Thymus (tissue), 11 donors: ENCODE measurements around the gene CNNM3. TPM values are rescaled to one million over a fixed set of nuclear protein-coding genes. Genes with fewer than 3 reads are reported as not detected.
A peak's percentile ranks its signal among the peaks of the same experiment; 100 is the strongest.
"Not testable (repeated sequence)": the region's sequence is repeated elsewhere in the genome, so short reads cannot be mapped to it uniquely, and the experiment has no call there.

Experiments used
- DNase-seq, 9 donors: peaks; one replicate each; pipeline ENCODE4 v3.0.0-alpha.2; 2013; ENCODE audit warnings: low spot score in 9 of 9, low read depth in 6 of 9, missing footprints in 1 of 9
- H3K27ac ChIP-seq, 2 donors: one replicate each; pipeline ENCODE4 v1.5.1; 2013; ENCODE audit warnings: control low read depth in 1 of 2, low read depth in 1 of 2, low read length in 1 of 2, mild to moderate bottlenecking in 1 of 2, moderate library complexity in 1 of 2
- H3K27me3 ChIP-seq, 2 donors: one replicate each; pipeline ENCODE4 v1.5.1; 2013; ENCODE audit warnings: low read length in 1 of 2; ENCODE audit not compliant: control insufficient read depth in 2 of 2, insufficient read depth in 1 of 2
- H3K36me3 ChIP-seq, 2 donors: one replicate each; pipeline ENCODE4 v1.5.1; 2013; ENCODE audit warnings: low read length in 1 of 2, mild to moderate bottlenecking in 1 of 2, moderate library complexity in 1 of 2; ENCODE audit not compliant: control insufficient read depth in 2 of 2, insufficient read depth in 2 of 2
- H3K4me1 ChIP-seq, 2 donors: one replicate each; pipeline ENCODE4 v1.5.1; 2013; ENCODE audit warnings: low read length in 2 of 2; ENCODE audit not compliant: control insufficient read depth in 2 of 2, insufficient read depth in 2 of 2
- H3K4me3 ChIP-seq, 2 donors: one replicate each; pipeline ENCODE4 v1.5.1; 2013; ENCODE audit warnings: low read length in 2 of 2, control low read depth in 1 of 2, mild to moderate bottlenecking in 1 of 2
- H3K9me3 ChIP-seq, 2 donors: one replicate each; pipeline ENCODE4 v1.5.1; 2013; ENCODE audit warnings: low read length in 1 of 2, mild to moderate bottlenecking in 1 of 2; ENCODE audit not compliant: control insufficient read depth in 2 of 2, insufficient read depth in 1 of 2
- WGBS: extraction: QIAGEN DNeasy Blood & Tissue Kit; methylation state at CpG from one replicate; pipeline ENCODE4 v1.1.7; 2013; 5-methylcytosine and 5-hydroxymethylcytosine counted together
- polyA plus RNA-seq: library from polyadenylated mRNA; stranded (reverse); fragments of 200-250 nt; gene quantifications from one replicate; pipeline ENCODE4 v1.2.3, GENCODE V29; 2013
- total RNA-seq: library from RNA; stranded (reverse); fragments of 120-200 nt; gene quantifications from one replicate; pipeline ENCODE4 v1.2.4, GENCODE V29; 2013
- donor health status: healthy.

The CNNM3 gene
- total and polyA plus RNA-seq, 2 donors = 5.3 to 7.3 TPM

GRCh38 chr2:96805946-96806345, 10.1 kb upstream of the CNNM3 start:
- not testable (repeated sequence) for DNase-seq, H3K36me3 ChIP-seq, H3K27ac ChIP-seq, H3K9me3 ChIP-seq, H3K27me3 ChIP-seq, H3K4me3 ChIP-seq
- 96% methylated on average over 15 of the region's 20 CpGs for WGBS
- peaks cover 28 to 43% of the 10 kb centered on the region in 2 donors for H3K4me1 ChIP-seq

GRCh38 chr2:96806468-96807126, 9.5 kb upstream of the CNNM3 start:
- Histone ChIP-seq H3K9me3 (no peaks in the 10 kb centered on the region), H3K27me3 (no peaks in the 10 kb centered on the region), H3K4me3 (no peak overlapping the region), H3K36me3 (no peaks in the 10 kb centered on the region), H3K4me1 (peaks cover 32 to 45% of the 10 kb centered on the region in 2 donors), H3K27ac (peak overlapping the region; percentile 62 to 66)
- DNase-seq = peak in 1 of 9 donors; percentile 60
- WGBS = 89% methylated on average over 23 of the region's 23 CpGs

- WGBS = 96% methylated on average over 10 of the region's 10 CpGs
- H3K9me3 ChIP-seq = no peaks in the 10 kb centered on the region
- no peak overlapping the region for H3K4me3 ChIP-seq
- H3K4me1 ChIP-seq = peaks cover 32 to 50% of the 10 kb centered on the region in 2 donors
- DNase-seq = no peak
- H3K27me3 ChIP-seq = no peaks in the 10 kb centered on the region
- H3K27ac ChIP-seq = peak overlapping the region in 1 of 2 donors; percentile 62
- H3K36me3 ChIP-seq = no peaks in the 10 kb centered on the region
Observed at GRCh38 chr2:96807127-96807471, 9.0 kb upstream of the CNNM3 start.

GRCh38 chr2:96808176-96808837, 7.8 kb upstream of the CNNM3 start:
- DNase-seq = no peak
- H3K9me3 ChIP-seq = no peaks in the 10 kb centered on the region
- H3K36me3 ChIP-seq = no peaks in the 10 kb centered on the region
- no peak overlapping the region for H3K27ac ChIP-seq
- no peaks in the 10 kb centered on the region for H3K27me3 ChIP-seq
- no peak overlapping the region for H3K4me3 ChIP-seq
- peaks cover 32 to 59% of the 10 kb centered on the region in 2 donors for H3K4me1 ChIP-seq
- 96% methylated on average over 10 of the region's 10 CpGs for WGBS

GRCh38 chr2:96809216-96809882, 6.7 kb upstream of the CNNM3 start:
- whole genome bisulfite sequencing = 96% methylated on average over 13 of the region's 13 CpGs
- Histone ChIP-seq H3K27ac (peak overlapping the region in 1 of 2 donors; percentile 87), H3K4me3 (no peak overlapping the region), H3K4me1 (peaks cover 32 to 59% of the 10 kb centered on the region in 2 donors), H3K36me3 (no peaks in the 10 kb centered on the region), H3K27me3 (no peaks in the 10 kb centered on the region), H3K9me3 (no peaks in the 10 kb centered on the region)
- DNase-seq = no peak

GRCh38 chr2:96809951-96810782, 5.9 kb upstream of the CNNM3 start:
- Histone ChIP-seq H3K9me3 (no peaks in the 10 kb centered on the region), H3K27me3 (no peaks in the 10 kb centered on the region), H3K4me1 (peaks cover 32 to 60% of the 10 kb centered on the region in 2 donors), H3K4me3 (no peak overlapping the region), H3K36me3 (no peaks in the 10 kb centered on the region), H3K27ac (peak overlapping the region; percentile 50 to 87)
- 58% methylated on average over 12 of the region's 12 CpGs for WGBS
- peak in 7 of 9 donors; percentile 54 to 90 (median 78) for DNase-seq

GRCh38 chr2:96810783-96811192, 5.3 kb upstream of the CNNM3 start:
- DNase-seq = no peak
- no peaks in the 10 kb centered on the region for H3K9me3 ChIP-seq
- H3K4me1 ChIP-seq = peaks cover 32 to 64% of the 10 kb centered on the region in 2 donors
- no peaks in the 10 kb centered on the region for H3K27me3 ChIP-seq
- H3K36me3 ChIP-seq = no peaks in the 10 kb centered on the region
- no peak overlapping the region for H3K4me3 ChIP-seq
- peak overlapping the region in 1 of 2 donors; percentile 87 for H3K27ac ChIP-seq
- 88% methylated on average over 5 of the region's 5 CpGs for WGBS

- Histone ChIP-seq H3K27me3 (no peaks in the 10 kb centered on the region), H3K36me3 (no peaks in the 10 kb centered on the region), H3K27ac (no peak overlapping the region), H3K4me1 (peaks cover 26 to 58% of the 10 kb centered on the region in 2 donors), H3K4me3 (no peak overlapping the region), H3K9me3 (no peaks in the 10 kb centered on the region)
- DNase-seq = no peak
- WGBS = 95% methylated on average over 3 of the region's 3 CpGs
Observed at GRCh38 chr2:96811917-96812316, 4.2 kb upstream of the CNNM3 start.
